ENCODE measurements around the gene LHFPL6. TPM values are rescaled to one million over a fixed set of nuclear protein-coding genes. Genes with fewer than 3 reads are reported as not detected.

Gene LHFPL6
- total and polyA plus RNA-seq, 7 experiments from 2014 or later, result 0.92 TPM; not detected in 6

GRCh38 chr13:39515224-39515714 lies 87.7 kb downstream of the LHFPL6 start:
- H3K9me3 Mint-ChIP-seq, result peaks cover 0 to 2% (median 0%) of the 10 kb centered on the region in 11 donors
- peaks cover 7 to 16% (median 12%) of the 10 kb centered on the region in 5 donors for H3K27me3 Mint-ChIP-seq
- ATAC-seq, result no peak
- Histone ChIP-seq H3K9me3 (ENCODE audit: control insufficient read depth in 2 of 3, low read length in 3 of 3) (no peaks in the 10 kb centered on the region), H3K27me3 (ENCODE audit: control insufficient read depth in 2 of 2, insufficient read depth in 2 of 2, low read length in 2 of 2) (no peaks in the 10 kb centered on the region), H3K4me3 (ENCODE audit: low read length) (no peak overlapping the region), H3K27ac (ENCODE audit: low read depth, low read length) (no peak overlapping the region), H3K36me3 (ENCODE audit: control insufficient read depth in 2 of 3, insufficient read depth in 3 of 3, low read length in 3 of 3) (no peaks in the 10 kb centered on the region), H3K4me1 (ENCODE audit: control insufficient read depth in 2 of 2, insufficient read depth in 2 of 2, low read length in 2 of 2) (no peaks in the 10 kb centered on the region)
- no peaks in the 10 kb centered on the region for H3K36me3 Mint-ChIP-seq
- ChIA-PET POLR2A (no interaction called here), CTCF (no interaction called here)
- DNase-seq, result no peak
- intact Hi-C loops (cut with micrococcal nuclease), result no loop called here
- no peaks in the 10 kb centered on the region for H3K4me1 Mint-ChIP-seq
- no peak overlapping the region for H3K27ac Mint-ChIP-seq
- no peak overlapping the region for H3K4me3 Mint-ChIP-seq

- Mint-ChIP-seq H3K36me3 (no peaks in the 10 kb centered on the region), H3K4me1 (peaks cover 0 to 2% (median 0%) of the 10 kb centered on the region in 7 donors), H3K27ac (no peak overlapping the region), H3K4me3 (no peak overlapping the region), H3K9me3 (peaks cover 0 to 2% (median 0%) of the 10 kb centered on the region in 11 donors), H3K27me3 (peaks cover 7 to 26% (median 19%) of the 10 kb centered on the region in 5 donors)
- Histone ChIP-seq H3K27me3 (ENCODE audit: control insufficient read depth in 2 of 2, insufficient read depth in 2 of 2, low read length in 2 of 2) (no peaks in the 10 kb centered on the region), H3K9me3 (ENCODE audit: control insufficient read depth in 2 of 3, low read length in 3 of 3) (no peaks in the 10 kb centered on the region), H3K36me3 (ENCODE audit: control insufficient read depth in 2 of 3, insufficient read depth in 3 of 3, low read length in 3 of 3) (no peaks in the 10 kb centered on the region), H3K4me1 (ENCODE audit: control insufficient read depth in 2 of 2, insufficient read depth in 2 of 2, low read length in 2 of 2) (no peaks in the 10 kb centered on the region), H3K4me3 (ENCODE audit: low read length) (no peak overlapping the region), H3K27ac (ENCODE audit: low read depth, low read length) (no peak overlapping the region)
- intact Hi-C loops (cut with micrococcal nuclease), result no loop called here
- CTCF ChIA-PET, result no interaction called here
- no peak for ATAC-seq
- POLR2A ChIA-PET, result no interaction called here
- no peak for DNase-seq
Measured at GRCh38 chr13:39512687-39513086, 90.3 kb downstream of the LHFPL6 start.

GRCh38 chr13:39510316-39510695 lies 92.7 kb downstream of the LHFPL6 start:
- Histone ChIP-seq H3K27me3 (ENCODE audit: control insufficient read depth in 2 of 2, insufficient read depth in 2 of 2, low read length in 2 of 2) (no peaks in the 10 kb centered on the region), H3K27ac (ENCODE audit: low read depth, low read length) (no peak overlapping the region), H3K4me1 (ENCODE audit: control insufficient read depth in 2 of 2, insufficient read depth in 2 of 2, low read length in 2 of 2) (no peaks in the 10 kb centered on the region), H3K9me3 (ENCODE audit: control insufficient read depth in 2 of 3, low read length in 3 of 3) (no peaks in the 10 kb centered on the region), H3K36me3 (ENCODE audit: control insufficient read depth in 2 of 3, insufficient read depth in 3 of 3, low read length in 3 of 3) (no peaks in the 10 kb centered on the region), H3K4me3 (ENCODE audit: low read length) (no peak overlapping the region)
- ChIA-PET POLR2A (no interaction called here), CTCF (no interaction called here)
- peaks cover 7 to 31% (median 20%) of the 10 kb centered on the region in 5 donors for H3K27me3 Mint-ChIP-seq
- no peak overlapping the region for H3K27ac Mint-ChIP-seq
- ATAC-seq, result no peak
- no peaks in the 10 kb centered on the region for H3K36me3 Mint-ChIP-seq
- DNase-seq, result no peak
- intact Hi-C loops (cut with micrococcal nuclease), result no loop called here
- peaks cover 0 to 2% (median 0%) of the 10 kb centered on the region in 11 donors for H3K9me3 Mint-ChIP-seq
- no peak overlapping the region for H3K4me3 Mint-ChIP-seq
- H3K4me1 Mint-ChIP-seq, result peaks cover 0 to 2% (median 0%) of the 10 kb centered on the region in 7 donors

DNA sequence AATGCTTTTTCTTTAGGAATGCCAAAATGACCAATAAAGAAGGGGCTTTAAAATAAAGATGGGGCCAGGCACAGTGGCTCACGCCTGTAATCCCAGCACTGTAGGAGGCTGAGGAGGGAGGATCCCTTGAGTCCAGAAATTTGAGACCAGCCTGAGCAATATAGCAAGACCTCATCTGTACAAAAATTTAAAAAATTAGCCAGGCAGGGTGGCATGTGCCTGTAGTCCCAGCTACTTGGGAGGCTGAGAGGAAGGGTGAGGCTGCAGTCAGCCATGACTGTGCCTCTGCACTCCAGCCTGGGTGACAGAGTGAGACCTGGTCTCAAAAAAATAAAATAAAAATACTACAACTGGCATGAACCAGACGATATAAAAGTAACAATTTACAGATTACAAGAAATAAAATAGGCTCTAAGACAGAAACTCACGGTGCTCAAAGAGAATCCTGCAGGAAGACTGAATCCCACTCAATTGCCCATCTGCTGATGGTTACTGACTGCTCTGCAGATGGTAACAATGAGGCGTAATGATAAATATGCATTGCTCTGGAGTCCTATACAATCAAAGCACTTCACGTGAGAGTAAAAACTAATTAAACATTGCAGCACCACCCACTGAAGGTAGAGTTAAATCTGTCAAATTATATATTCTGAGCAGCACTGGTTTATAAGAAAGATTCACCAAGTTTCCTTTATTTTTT lies 93.2 kb downstream of the LHFPL6 start:
- H3K27me3 ChIP-seq (ENCODE audit: control insufficient read depth in 2 of 2, insufficient read depth in 2 of 2, low read length in 2 of 2), result no peaks in the 10 kb centered on the region
- H3K27ac ChIP-seq (ENCODE audit: low read depth, low read length), result no peak overlapping the region
- H3K27me3 Mint-ChIP-seq, result peaks cover 7 to 29% (median 25%) of the 10 kb centered on the region in 5 donors
- peaks cover 0 to 2% (median 0%) of the 10 kb centered on the region in 7 donors for H3K4me1 Mint-ChIP-seq
- H3K4me3 Mint-ChIP-seq, result no peak overlapping the region
- intact Hi-C loops (cut with micrococcal nuclease), result no loop called here
- H3K9me3 ChIP-seq (ENCODE audit: control insufficient read depth in 2 of 3, low read length in 3 of 3), result no peaks in the 10 kb centered on the region
- H3K9me3 Mint-ChIP-seq, result peaks cover 0 to 2% (median 0%) of the 10 kb centered on the region in 11 donors
- no peaks in the 10 kb centered on the region for H3K36me3 ChIP-seq (ENCODE audit: control insufficient read depth in 2 of 3, insufficient read depth in 3 of 3, low read length in 3 of 3)
- no peak for DNase-seq
- ATAC-seq, result no peak
- H3K27ac Mint-ChIP-seq, result no peak overlapping the region
- POLR2A ChIA-PET, result no interaction called here
- no peaks in the 10 kb centered on the region for H3K4me1 ChIP-seq (ENCODE audit: control insufficient read depth in 2 of 2, insufficient read depth in 2 of 2, low read length in 2 of 2)
- no peaks in the 10 kb centered on the region for H3K36me3 Mint-ChIP-seq
- CTCF ChIA-PET, result no interaction called here
- H3K4me3 ChIP-seq (ENCODE audit: low read length), result no peak overlapping the region

DNA sequence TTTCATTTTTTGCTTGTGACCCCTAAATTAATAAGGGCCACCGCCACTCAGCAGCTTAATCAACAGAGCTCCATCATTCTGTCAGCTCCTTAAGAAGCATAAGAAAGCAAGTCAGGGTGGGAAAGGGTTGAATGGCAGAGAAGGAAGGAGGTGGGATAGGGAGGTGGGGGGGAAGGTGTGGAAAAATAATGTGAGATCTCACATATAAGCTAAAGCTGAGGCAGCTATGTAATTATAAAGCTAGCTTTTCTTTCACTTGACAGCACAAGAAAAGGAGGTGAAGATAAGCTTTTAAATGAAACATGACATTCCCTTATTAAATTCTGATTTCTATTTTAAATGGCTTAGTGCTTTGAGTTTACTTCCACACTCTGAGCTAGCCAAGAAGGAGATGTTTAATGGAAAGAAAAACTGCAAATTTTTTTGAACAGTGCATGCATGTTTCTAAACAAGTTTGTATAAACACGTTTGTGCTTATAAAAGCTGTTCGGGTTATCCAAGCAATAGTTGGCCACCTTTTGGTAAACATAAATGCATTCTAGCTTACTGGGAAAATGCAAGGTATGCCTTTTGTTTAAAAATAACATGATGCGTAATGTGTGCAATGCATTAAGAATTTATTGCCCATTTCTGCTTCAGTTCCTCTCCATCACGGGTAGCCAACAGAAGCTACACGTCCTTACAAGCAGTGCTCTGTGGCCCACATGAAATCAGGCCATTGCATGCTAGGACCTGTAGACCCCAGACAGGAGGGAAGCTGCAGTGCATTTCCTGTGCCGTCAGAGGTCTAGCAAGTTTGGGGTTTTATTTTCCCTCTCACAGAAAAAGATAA lies 96.2 kb downstream of the LHFPL6 start:
- Histone ChIP-seq H3K36me3 (ENCODE audit: control insufficient read depth in 2 of 3, insufficient read depth in 3 of 3, low read length in 3 of 3) (no peaks in the 10 kb centered on the region), H3K27ac (ENCODE audit: low read depth, low read length) (no peak overlapping the region), H3K9me3 (ENCODE audit: control insufficient read depth in 2 of 3, low read length in 3 of 3) (no peaks in the 10 kb centered on the region), H3K27me3 (ENCODE audit: control insufficient read depth in 2 of 2, insufficient read depth in 2 of 2, low read length in 2 of 2) (no peaks in the 10 kb centered on the region), H3K4me3 (ENCODE audit: low read length) (no peak overlapping the region), H3K4me1 (ENCODE audit: control insufficient read depth in 2 of 2, insufficient read depth in 2 of 2, low read length in 2 of 2) (no peaks in the 10 kb centered on the region)
- ChIA-PET POLR2A (no interaction called here), CTCF (no interaction called here)
- intact Hi-C loops (cut with micrococcal nuclease), result no loop called here
- no peak overlapping the region for H3K4me3 Mint-ChIP-seq
- no peaks in the 10 kb centered on the region for H3K36me3 Mint-ChIP-seq
- H3K27ac Mint-ChIP-seq, result no peak overlapping the region
- no peak for ATAC-seq
- peaks cover 0 to 2% (median 0%) of the 10 kb centered on the region in 7 donors for H3K4me1 Mint-ChIP-seq
- peaks cover 0 to 24% (median 20%) of the 10 kb centered on the region in 5 donors for H3K27me3 Mint-ChIP-seq
- no peak for DNase-seq
- no peaks in the 10 kb centered on the region for H3K9me3 Mint-ChIP-seq

GRCh38 chr13:39505151-39505550 lies 97.8 kb downstream of the LHFPL6 start:
- H3K4me1 Mint-ChIP-seq, result peaks cover 0 to 2% (median 0%) of the 10 kb centered on the region in 7 donors
- H3K4me3 Mint-ChIP-seq, result no peak overlapping the region
- Histone ChIP-seq H3K4me1 (ENCODE audit: control insufficient read depth in 2 of 2, insufficient read depth in 2 of 2, low read length in 2 of 2) (no peaks in the 10 kb centered on the region), H3K9me3 (ENCODE audit: control insufficient read depth in 2 of 3, low read length in 3 of 3) (no peaks in the 10 kb centered on the region), H3K36me3 (ENCODE audit: control insufficient read depth in 2 of 3, insufficient read depth in 3 of 3, low read length in 3 of 3) (no peaks in the 10 kb centered on the region), H3K27ac (ENCODE audit: low read depth, low read length) (no peak overlapping the region), H3K27me3 (ENCODE audit: control insufficient read depth in 2 of 2, insufficient read depth in 2 of 2, low read length in 2 of 2) (no peaks in the 10 kb centered on the region), H3K4me3 (ENCODE audit: low read length) (no peak overlapping the region)
- no peak overlapping the region for H3K27ac Mint-ChIP-seq
- CTCF ChIA-PET, result no interaction called here
- DNase-seq, result no peak
- ATAC-seq, result no peak
- H3K9me3 Mint-ChIP-seq, result no peaks in the 10 kb centered on the region
- peaks cover 0 to 19% (median 12%) of the 10 kb centered on the region in 5 donors for H3K27me3 Mint-ChIP-seq
- intact Hi-C loops (cut with micrococcal nuclease), result no loop called here
- no peaks in the 10 kb centered on the region for H3K36me3 Mint-ChIP-seq
- POLR2A ChIA-PET, result no interaction called here
